Lower lobe of right lung (tissue), 2 donors: ENCODE measurements around the gene GHRL. TPM values are rescaled to one million over a fixed set of nuclear protein-coding genes. Genes with fewer than 3 reads are reported as not detected.

Source experiments
- ATAC-seq, 2 donors: fragments of 200-7000 bp; cut with Tn5 transposase; one replicate each; pipeline ENCODE4 v1.9.1; 2020 to 2022; ENCODE audit warnings: mild to moderate bottlenecking in 2 of 2, moderate library complexity in 2 of 2
- DNase-seq: peaks from one replicate; pipeline ENCODE4 v3.0.0-alpha.2; 2020
- H3K27ac ChIP-seq: fragments of 200-600 bp; one replicate; pipeline ENCODE4 v1.8.0; 2022
- H3K27me3 ChIP-seq: fragments of 200-600 bp; one replicate; pipeline ENCODE4 v1.8.0; 2022; ENCODE audit warnings: low read depth
- H3K36me3 ChIP-seq: fragments of 200-600 bp; one replicate; pipeline ENCODE4 v1.8.0; 2022; ENCODE audit warnings: mild to moderate bottlenecking
- H3K4me1 ChIP-seq: fragments of 200-600 bp; one replicate; pipeline ENCODE4 v1.8.0; 2022
- H3K4me3 ChIP-seq: fragments of 200-600 bp; one replicate; pipeline ENCODE4 v1.8.0; 2022; ENCODE audit warnings: mild to moderate bottlenecking
- H3K9me3 ChIP-seq: fragments of 200-600 bp; one replicate; pipeline ENCODE4 v1.8.0; 2022
- intact Hi-C: fragments of 100-400 bp; cut with DNase I; formaldehyde crosslinking; loops from one replicate; pipeline ENCODE4 v1.11.0; 2022
- long read RNA-seq: library from polyadenylated mRNA; unstranded; transcript quantifications from one replicate; pipeline ENCODE4 v2.0.0, GENCODE V29; 2021
- total RNA-seq: library from RNA; stranded (reverse); fragmentation: NEBNext Ultra II Directional; extraction: Animal tissue kit (Norgen Biotek cat#: 25700); gene quantifications from one replicate; pipeline ENCODE4 v1.2.1, GENCODE V29; 2021
- TF ChIP-seq, protein P1 (sequence below): fragments of 200-600 bp; IDR thresholded peaks from one replicate; pipeline ENCODE4 v1.8.0; 2022; ENCODE audit warnings: antibody characterized with exemption, mild to moderate bottlenecking
- donor health status: DM: no; HTN: yes; CAD: no; lungs with severe emphysema.

Gene GHRL, protein sequence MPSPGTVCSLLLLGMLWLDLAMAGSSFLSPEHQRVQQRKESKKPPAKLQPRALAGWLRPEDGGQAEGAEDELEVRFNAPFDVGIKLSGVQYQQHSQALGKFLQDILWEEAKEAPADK
- total RNA-seq = 2.5 TPM
- long read RNA-seq, partial matches to known transcripts = 1 of 18 reads
- long read RNA-seq, other reads (novel, unspliced or antisense) = 17 of 18 reads

DNA sequence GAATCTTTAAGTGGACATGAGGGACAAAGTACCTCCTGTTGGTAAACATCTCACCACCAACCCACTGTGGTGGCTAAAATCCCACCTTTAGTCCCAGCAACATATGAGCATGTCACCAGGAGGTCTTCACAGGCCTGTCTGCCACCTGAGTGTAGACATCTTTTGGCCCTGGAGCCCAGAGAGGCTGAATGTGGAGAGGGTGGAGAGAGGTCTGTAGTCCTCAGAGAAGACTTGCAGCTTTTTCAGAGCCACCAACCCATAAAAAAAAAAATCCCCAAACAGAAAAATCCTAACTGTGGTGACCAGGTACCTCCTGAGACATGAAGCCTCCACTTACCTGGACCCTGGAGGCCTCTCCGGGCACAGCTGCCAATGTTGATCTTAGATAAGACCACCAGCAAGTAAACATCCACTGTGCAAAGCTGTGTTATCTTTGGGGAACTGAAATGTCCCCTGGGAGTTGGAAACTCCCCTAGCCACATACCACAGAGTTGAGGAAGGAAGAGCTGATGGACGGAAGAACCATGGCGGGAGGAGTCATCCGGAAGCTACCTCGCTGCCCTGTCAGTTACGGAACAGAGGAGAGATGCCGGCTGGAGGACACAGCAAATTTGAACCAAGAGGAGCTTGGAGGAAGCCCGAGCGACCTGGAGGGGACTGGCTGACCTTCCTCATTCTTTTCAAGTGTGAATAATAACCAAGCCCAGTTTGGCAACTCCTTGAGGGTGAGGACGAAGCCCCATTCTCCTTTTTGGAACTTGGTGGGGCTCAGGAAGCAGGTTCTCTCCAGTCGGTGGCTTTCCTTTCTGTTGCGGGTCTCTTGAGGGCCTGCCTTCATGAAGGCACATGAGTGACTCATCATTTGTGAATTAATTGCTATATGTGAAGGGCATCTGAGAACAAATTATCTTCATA is at the start of gene GHRL:
Gene GHRL, minus strand, starts transcription at position 443 of the 915 bp plus-strand sequence. CDS start 2,767 bp downstream, outside the sequence.
- Histone ChIP-seq H3K27me3 (no peaks in the 10 kb centered on the region), H3K4me3 (no peak within 1 kb of the TSS), H3K4me1 (peaks cover 7% of the 10 kb centered on the region), H3K9me3 (no peaks in the 10 kb centered on the region), H3K36me3 (peaks cover 37% of the 10 kb centered on the region), H3K27ac (peak within 1 kb of the TSS; percentile 18)
- TF ChIP-seq, protein P1, sequence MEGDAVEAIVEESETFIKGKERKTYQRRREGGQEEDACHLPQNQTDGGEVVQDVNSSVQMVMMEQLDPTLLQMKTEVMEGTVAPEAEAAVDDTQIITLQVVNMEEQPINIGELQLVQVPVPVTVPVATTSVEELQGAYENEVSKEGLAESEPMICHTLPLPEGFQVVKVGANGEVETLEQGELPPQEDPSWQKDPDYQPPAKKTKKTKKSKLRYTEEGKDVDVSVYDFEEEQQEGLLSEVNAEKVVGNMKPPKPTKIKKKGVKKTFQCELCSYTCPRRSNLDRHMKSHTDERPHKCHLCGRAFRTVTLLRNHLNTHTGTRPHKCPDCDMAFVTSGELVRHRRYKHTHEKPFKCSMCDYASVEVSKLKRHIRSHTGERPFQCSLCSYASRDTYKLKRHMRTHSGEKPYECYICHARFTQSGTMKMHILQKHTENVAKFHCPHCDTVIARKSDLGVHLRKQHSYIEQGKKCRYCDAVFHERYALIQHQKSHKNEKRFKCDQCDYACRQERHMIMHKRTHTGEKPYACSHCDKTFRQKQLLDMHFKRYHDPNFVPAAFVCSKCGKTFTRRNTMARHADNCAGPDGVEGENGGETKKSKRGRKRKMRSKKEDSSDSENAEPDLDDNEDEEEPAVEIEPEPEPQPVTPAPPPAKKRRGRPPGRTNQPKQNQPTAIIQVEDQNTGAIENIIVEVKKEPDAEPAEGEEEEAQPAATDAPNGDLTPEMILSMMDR = no peak
- intact Hi-C loops = no loop called here
- ATAC-seq (peak; percentile 56 to 59), DNase-seq (peak; percentile 49)

DNA sequence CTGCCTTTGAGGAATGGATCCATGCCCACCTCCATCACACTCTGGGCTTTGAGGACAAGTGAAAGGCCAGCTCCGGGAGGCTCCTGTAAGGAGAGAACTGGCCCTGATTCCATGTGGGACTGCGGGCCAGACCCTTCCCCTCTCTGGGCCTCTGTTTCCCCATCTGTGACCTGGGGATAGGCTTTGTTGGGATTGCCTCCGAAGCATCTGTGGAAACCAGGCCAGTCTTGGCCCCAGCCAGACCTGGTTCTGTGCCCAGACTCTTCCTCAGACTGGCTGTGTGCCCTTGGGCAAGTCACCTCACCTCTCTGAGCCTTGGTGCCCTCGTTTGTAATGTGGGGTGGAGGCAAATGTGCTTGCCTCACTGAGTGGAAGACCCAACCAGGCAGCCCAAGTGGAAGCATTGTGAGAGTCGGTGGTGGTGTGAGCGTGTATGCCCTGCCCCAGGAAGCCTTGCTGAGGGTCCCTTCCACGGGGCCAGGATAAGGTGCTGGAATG is 49.2 kb upstream of the GHRL start:
- ATAC-seq = no peak
- intact Hi-C loops = no loop called here
- Histone ChIP-seq H3K4me1 (no peaks in the 10 kb centered on the region), H3K4me3 (no peak overlapping the region), H3K9me3 (no peaks in the 10 kb centered on the region), H3K36me3 (no peaks in the 10 kb centered on the region), H3K27me3 (no peaks in the 10 kb centered on the region), H3K27ac (no peak overlapping the region)
- TF ChIP-seq, protein P1 = no peak
- DNase-seq = no peak

DNA sequence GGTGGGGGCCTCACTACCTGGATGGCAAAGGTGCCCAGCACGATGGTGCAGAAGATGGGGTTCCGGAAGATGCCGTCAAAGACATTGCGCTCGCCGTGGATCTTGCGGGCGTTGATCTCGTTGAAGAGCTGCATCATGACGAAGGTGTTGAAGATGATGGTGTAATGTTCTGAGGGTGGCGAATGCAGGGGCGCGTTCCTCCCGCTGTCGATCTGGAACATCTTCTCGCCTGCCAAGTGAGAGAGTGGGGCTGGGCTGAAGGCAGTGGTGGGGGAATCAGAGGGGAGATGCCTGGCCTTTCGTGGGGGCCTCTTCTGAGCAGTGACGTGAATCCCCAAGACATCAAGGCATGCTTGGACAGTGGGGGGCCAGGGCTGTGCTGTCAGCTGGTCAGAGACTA is 47.7 kb upstream of the GHRL start:
- Histone ChIP-seq H3K27me3 (no peaks in the 10 kb centered on the region), H3K9me3 (no peaks in the 10 kb centered on the region), H3K36me3 (no peaks in the 10 kb centered on the region), H3K4me3 (no peak overlapping the region), H3K4me1 (no peaks in the 10 kb centered on the region), H3K27ac (no peak overlapping the region)
- DNase-seq (no peak), ATAC-seq (no peak)
- intact Hi-C loops = no loop called here
- TF ChIP-seq, protein P1 = no peak

DNA sequence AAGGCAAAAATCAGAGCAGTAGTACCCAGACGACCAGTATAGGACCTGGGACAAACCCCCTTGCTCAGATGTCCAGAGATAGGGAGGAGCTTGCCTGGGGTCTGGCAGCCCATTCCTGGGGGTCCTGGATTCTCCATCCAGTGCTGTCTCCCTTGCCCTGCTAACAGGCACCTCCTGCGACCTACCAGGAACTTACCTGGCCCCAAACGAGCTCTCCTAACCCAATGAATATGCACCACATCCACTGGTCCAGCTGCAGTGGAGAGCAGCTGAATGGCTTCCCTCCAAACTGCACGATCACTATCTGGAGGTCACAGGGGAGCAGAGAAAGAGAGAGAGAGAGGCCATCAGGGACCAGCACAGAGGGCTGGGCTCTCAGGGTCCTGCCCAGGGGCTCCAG is 47.3 kb upstream of the GHRL start:
- TF ChIP-seq, protein P1 = no peak
- DNase-seq = no peak
- intact Hi-C loops = no loop called here

DNA sequence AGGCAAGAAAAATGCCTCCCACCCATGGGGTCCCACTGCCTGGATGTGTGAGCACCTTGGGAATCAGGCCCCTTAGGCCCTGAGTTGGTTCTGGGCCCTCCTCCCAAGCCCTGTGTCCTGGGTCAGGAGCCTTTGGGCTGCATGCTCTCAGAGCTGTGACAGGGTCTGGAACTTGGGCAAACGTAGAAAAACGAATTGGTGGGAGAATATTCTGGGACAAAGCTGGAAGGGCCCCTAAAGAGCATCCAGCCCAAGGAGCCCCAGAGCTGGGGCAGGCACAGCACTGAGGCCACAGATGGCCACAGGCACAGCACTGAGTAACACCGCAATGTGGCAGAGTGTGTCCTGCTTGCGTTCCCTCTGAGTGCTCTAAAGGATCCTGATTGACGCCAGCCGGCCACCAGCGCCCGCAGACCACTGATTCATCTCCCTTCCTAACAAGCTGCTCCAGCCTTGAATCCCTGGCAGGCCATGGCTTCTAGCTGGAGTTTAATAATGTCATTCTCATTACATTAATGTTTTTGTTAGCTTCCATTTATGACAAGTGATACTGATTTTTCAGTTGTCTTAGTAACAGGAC is 46.7 kb upstream of the GHRL start:
- TF ChIP-seq, protein P1 = no peak
- Histone ChIP-seq H3K27ac (no peak overlapping the region), H3K9me3 (no peaks in the 10 kb centered on the region), H3K27me3 (no peaks in the 10 kb centered on the region), H3K36me3 (no peaks in the 10 kb centered on the region), H3K4me1 (no peaks in the 10 kb centered on the region), H3K4me3 (no peak overlapping the region)
- DNase-seq (no peak), ATAC-seq (no peak)
- intact Hi-C loops = no loop called here

More for the DNA sequence above, 47.3 kb upstream of the GHRL start:
- H3K27me3 ChIP-seq = no peaks in the 10 kb centered on the region
- no peaks in the 10 kb centered on the region for H3K4me1 ChIP-seq
- no peaks in the 10 kb centered on the region for H3K36me3 ChIP-seq
- H3K27ac ChIP-seq = no peak overlapping the region
- no peaks in the 10 kb centered on the region for H3K9me3 ChIP-seq
- no peak for ATAC-seq
- no peak overlapping the region for H3K4me3 ChIP-seq
